ENCODE measurements around the gene MLH1.

DNA sequence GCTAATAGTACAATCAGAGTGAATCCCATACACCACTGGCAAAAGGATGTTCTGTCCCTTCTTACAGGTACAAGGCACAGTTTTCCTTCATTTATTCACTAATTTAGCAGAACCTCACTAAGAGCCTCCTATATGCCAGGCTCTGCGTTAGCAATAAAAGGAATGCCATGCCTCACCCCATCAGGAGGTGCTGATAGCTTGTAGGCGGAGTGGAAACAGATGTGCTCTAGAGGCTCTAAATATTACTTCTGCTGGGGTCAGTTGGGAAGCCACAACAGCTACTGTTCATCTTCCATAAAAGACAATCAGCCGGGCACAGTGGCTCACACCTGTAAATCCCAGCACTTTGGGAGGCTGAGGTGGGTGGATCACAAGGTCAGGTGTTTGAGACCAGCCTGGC, 24.4 kb downstream of the MLH1 start:
- TF ChIP-seq GATA2 (IDR thresholded peaks at IDR 0.05; ENCODE audit: low read depth, low read length), result no peak
- no peak for TF ChIP-seq GATA3 (IDR thresholded peaks at IDR 0.05; ENCODE audit: low read depth, low read length)
